Stomach (tissue), 9 donors: ENCODE results near the gene ANAPC4. TPM values are rescaled to one million over a fixed set of nuclear protein-coding genes. Genes with fewer than 3 reads are reported as not detected.

ENCODE experiments used
- DNase-seq, 2 donors: peaks; one replicate each; pipeline versions ENCODE4 v3.0.0 to v3.0.0-alpha.2; 2013 to 2019
- H3K27ac ChIP-seq, 5 donors: fragments of 200-600 bp in 4 of 5; sonication (generic) in 4 of 5; one replicate each; pipeline ENCODE4 v1.5.1; 2013 to 2019; ENCODE audit warnings: mild to moderate bottlenecking in 1 of 5, moderate library complexity in 1 of 5
- H3K27me3 ChIP-seq, 3 donors: fragments of 200-600 bp; sonication (generic); one replicate each; pipeline ENCODE4 v1.5.1; 2017 to 2019; ENCODE audit warnings: mixed run types in 1 of 3
- H3K36me3 ChIP-seq, 4 donors: fragments of 200-600 bp; sonication (generic); 1 replicate in 3 of 4; 2 replicates in 1 of 4; pipeline ENCODE4 v1.5.1; 2016 to 2019
- H3K4me1 ChIP-seq, 4 donors: fragments of 200-600 bp; sonication (generic); one replicate each; pipeline ENCODE4 v1.5.1; 2016 to 2019
- H3K4me3 ChIP-seq, 4 donors: fragments of 200-600 bp; sonication (generic) in 3 of 4; one replicate each; pipeline ENCODE4 v1.5.1; 2016 to 2019; ENCODE audit warnings: mild to moderate bottlenecking in 1 of 4
- H3K9me3 ChIP-seq, 4 donors: fragments of 200-600 bp; sonication (generic); one replicate each; pipeline ENCODE4 v1.5.1; 2016 to 2019
- EP300 ChIP-seq: sonication (generic); formaldehyde crosslinking; IDR thresholded peaks from one replicate; pipeline ENCODE4 v1.6.1; 2017; ENCODE audit warnings: antibody characterized with exemption
- POLR2A ChIP-seq, 4 donors: fragments of 450-650 bp; IDR thresholded peaks; one replicate each; pipeline ENCODE4 v1.6.1; 2016; ENCODE audit warnings: antibody characterized with exemption in 4 of 4, control low read depth in 2 of 4, mild to moderate bottlenecking in 1 of 4, moderate library complexity in 1 of 4
- POLR2AphosphoS5 ChIP-seq, 3 donors: sonication (generic); formaldehyde crosslinking; IDR thresholded peaks; one replicate each; pipeline ENCODE4 v1.6.1; 2016; ENCODE audit warnings: antibody characterized with exemption in 3 of 3
- WGBS, 5 donors: extraction: QIAGEN DNeasy Blood & Tissue Kit in 3 of 5; methylation state at CpG; one replicate each; pipeline versions ENCODE4 v1.1.5 to v1.1.7; 2013 to 2018; 5-methylcytosine and 5-hydroxymethylcytosine counted together
- intact Hi-C: fragments of 100-400 bp; cut with DNase I; formaldehyde crosslinking; loops from one replicate; pipeline ENCODE4 v1.15.1; 2023; ENCODE audit warnings: low total_unique reads
- polyA plus RNA-seq, 3 donors: library from polyadenylated mRNA; stranded (reverse); fragments of 200-250 nt; gene quantifications; one replicate each; pipeline ENCODE4 v1.2.3, GENCODE V29; 2013
- total RNA-seq, 5 donors: library from RNA; depleted of rRNA; stranded (reverse); fragments of >200 nt; gene quantifications; one replicate each; pipeline versions ENCODE4 v1.1.0 to v1.2.3, GENCODE V29; 2014 to 2016
- TF ChIP-seq, protein P1 (sequence below), 7 experiments: fragments of 450-650 bp in 4 of 7; fragments of 200-600 bp in 3 of 7; sonication (generic) in 3 of 7; IDR thresholded peaks; one replicate each; pipeline ENCODE4 v1.5.1; 2016 to 2019; ENCODE audit warnings: antibody characterized with exemption in 7 of 7, control low read depth in 2 of 7, mild to moderate bottlenecking in 1 of 7
- donor health status: healthy with polysubstance abuse.
- donor health status: Bipolar disorder and iron deficiency.
- donor health status: healthy.

Gene ANAPC4
- total and polyA plus RNA-seq, 8 donors = 9.0 to 72.8 (median 27.0) TPM

DNA sequence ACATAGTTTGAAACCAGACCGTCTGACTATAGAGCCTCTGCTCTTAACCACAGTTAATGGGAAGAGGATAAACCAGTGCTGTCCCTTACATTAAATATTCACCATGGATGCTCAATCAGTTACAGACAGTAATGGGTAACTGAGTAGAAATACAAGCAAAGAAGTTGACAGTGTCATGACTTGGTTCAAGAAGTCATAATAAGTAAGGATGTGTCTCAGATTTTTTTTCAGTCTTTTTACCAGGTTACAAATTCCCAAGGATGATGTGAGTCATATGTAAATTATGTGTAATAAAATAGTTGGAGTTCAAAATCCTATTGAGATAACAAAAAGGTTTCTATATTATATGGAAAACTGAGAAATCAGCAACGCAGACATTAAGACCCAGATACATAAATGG is 33.4 kb upstream of the ANAPC4 start:
- Histone ChIP-seq H3K4me1 (no peaks in the 10 kb centered on the region), H3K27ac (no peak overlapping the region), H3K9me3 (no peaks in the 10 kb centered on the region), H3K4me3 (no peak overlapping the region), H3K27me3 (no peaks in the 10 kb centered on the region), H3K36me3 (peaks cover 0 to 13% (median 6%) of the 10 kb centered on the region in 4 donors)
- intact Hi-C loops = no loop called here
- no peak for DNase-seq
- TF ChIP-seq POLR2AphosphoS5 (IDR thresholded peaks at IDR 0.05) (no peak), EP300 (no peak), POLR2A (IDR thresholded peaks at IDR 0.05) (no peak)
- TF ChIP-seq, protein P1, sequence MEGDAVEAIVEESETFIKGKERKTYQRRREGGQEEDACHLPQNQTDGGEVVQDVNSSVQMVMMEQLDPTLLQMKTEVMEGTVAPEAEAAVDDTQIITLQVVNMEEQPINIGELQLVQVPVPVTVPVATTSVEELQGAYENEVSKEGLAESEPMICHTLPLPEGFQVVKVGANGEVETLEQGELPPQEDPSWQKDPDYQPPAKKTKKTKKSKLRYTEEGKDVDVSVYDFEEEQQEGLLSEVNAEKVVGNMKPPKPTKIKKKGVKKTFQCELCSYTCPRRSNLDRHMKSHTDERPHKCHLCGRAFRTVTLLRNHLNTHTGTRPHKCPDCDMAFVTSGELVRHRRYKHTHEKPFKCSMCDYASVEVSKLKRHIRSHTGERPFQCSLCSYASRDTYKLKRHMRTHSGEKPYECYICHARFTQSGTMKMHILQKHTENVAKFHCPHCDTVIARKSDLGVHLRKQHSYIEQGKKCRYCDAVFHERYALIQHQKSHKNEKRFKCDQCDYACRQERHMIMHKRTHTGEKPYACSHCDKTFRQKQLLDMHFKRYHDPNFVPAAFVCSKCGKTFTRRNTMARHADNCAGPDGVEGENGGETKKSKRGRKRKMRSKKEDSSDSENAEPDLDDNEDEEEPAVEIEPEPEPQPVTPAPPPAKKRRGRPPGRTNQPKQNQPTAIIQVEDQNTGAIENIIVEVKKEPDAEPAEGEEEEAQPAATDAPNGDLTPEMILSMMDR (IDR thresholded peaks at IDR 0.05) = no peak
- WGBS, 5 donors = 90 to 98% (median 96%) methylated on average over 2 of the region's 2 CpGs

DNA sequence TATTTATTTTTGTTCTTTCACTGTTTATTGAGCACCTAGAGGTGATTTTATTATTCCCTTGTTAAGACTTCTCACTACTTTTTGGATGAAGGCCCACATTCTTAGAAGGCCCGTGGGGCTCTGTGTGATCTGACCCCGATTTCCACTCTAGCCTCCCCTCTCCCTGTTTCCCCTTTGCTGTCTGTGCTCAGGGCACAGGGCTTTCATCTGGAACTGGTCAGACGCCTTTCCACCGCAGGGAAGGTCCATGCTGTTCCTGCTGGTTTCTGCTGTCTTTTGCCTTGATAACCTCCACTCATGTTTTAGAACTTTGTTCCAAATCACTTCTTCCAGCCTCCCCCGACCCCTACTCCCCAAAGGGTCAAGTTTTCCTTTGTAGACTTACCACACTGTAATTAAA is 31.3 kb upstream of the ANAPC4 start:
- H3K27ac ChIP-seq = no peak overlapping the region
- no peaks in the 10 kb centered on the region for H3K9me3 ChIP-seq
- DNase-seq = no peak
- H3K4me3 ChIP-seq = no peak overlapping the region
- intact Hi-C loops = no loop called here
- H3K27me3 ChIP-seq = no peaks in the 10 kb centered on the region
- peaks cover 0 to 7% (median 0%) of the 10 kb centered on the region in 4 donors for H3K4me1 ChIP-seq
- TF ChIP-seq EP300 (no peak), POLR2A (IDR thresholded peaks at IDR 0.05) (no peak), POLR2AphosphoS5 (IDR thresholded peaks at IDR 0.05) (no peak)
- TF ChIP-seq, protein P1 (IDR thresholded peaks at IDR 0.05) = no peak
- 67 to 80% (median 74%) methylated on average over 5 of the region's 5 CpGs for WGBS, 5 donors
- H3K36me3 ChIP-seq = peaks cover 0 to 17% (median 1%) of the 10 kb centered on the region in 4 donors

DNA sequence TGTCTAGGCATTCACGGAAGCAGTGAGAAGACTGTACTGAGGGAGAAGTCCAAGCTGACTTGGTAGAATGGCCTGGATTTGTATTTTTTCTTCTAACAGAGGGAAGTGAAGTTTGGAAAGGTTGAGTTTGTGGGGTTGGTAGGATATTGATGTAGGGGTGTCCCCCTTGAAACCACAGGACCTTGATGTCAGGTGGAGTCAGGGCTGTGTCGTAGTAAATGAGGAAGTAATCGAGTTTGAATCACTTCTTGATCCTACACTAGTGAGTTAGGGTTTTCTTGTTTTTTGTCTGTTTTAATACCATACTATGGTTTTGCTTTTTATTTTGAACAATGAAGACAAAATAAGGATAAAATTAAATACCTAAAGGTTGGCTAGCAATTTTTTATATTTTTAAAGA is 30.1 kb upstream of the ANAPC4 start:
- H3K4me1 ChIP-seq = peaks cover 0 to 7% (median 0%) of the 10 kb centered on the region in 4 donors
- 86 to 91% (median 89%) methylated on average over 3 of the region's 3 CpGs for WGBS, 5 donors
- intact Hi-C loops = no loop called here

DNA sequence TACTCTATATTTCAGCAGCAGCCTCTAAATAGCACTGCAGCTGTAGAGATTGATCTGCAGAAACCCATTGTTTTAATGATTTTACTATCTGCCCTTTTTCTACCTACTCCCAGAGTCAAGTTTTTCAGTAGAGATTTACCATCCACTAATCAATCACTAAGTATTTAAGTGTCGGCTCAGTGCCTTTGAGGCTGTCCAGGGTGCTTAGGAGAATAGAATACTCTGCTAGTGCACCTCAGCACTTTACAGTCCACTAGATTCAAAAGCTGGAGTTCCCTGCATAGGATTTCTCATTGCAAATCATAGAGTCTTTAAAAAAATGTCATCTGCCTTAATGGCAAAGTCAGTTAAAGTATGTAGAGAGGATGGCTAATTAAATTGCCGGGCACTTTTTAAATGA is 29.6 kb upstream of the ANAPC4 start:
- WGBS, 5 donors = 75 to 87% (median 82%) methylated on average over 2 of the region's 2 CpGs
- H3K4me1 ChIP-seq = peaks cover 0 to 7% (median 0%) of the 10 kb centered on the region in 4 donors
- H3K9me3 ChIP-seq = no peaks in the 10 kb centered on the region
- DNase-seq = no peak
- no peak overlapping the region for H3K27ac ChIP-seq
- H3K36me3 ChIP-seq = peaks cover 0 to 27% (median 15%) of the 10 kb centered on the region in 4 donors
- no peaks in the 10 kb centered on the region for H3K27me3 ChIP-seq
- no peak overlapping the region for H3K4me3 ChIP-seq
- TF ChIP-seq POLR2A (IDR thresholded peaks at IDR 0.05) = no peak
- no peak for TF ChIP-seq EP300
- TF ChIP-seq, protein P1 (IDR thresholded peaks at IDR 0.05) = no peak
- no peak for TF ChIP-seq POLR2AphosphoS5 (IDR thresholded peaks at IDR 0.05)
- intact Hi-C loops = no loop called here

More for the DNA sequence above, 30.1 kb upstream of the ANAPC4 start:
- Histone ChIP-seq H3K9me3 (no peaks in the 10 kb centered on the region), H3K36me3 (peaks cover 0 to 21% (median 12%) of the 10 kb centered on the region in 4 donors), H3K27ac (no peak overlapping the region), H3K4me3 (no peak overlapping the region), H3K27me3 (no peaks in the 10 kb centered on the region)
- no peak for DNase-seq
- no peak for TF ChIP-seq EP300
- no peak for TF ChIP-seq POLR2A (IDR thresholded peaks at IDR 0.05)
- TF ChIP-seq, protein P1 (IDR thresholded peaks at IDR 0.05) = no peak
- TF ChIP-seq POLR2AphosphoS5 (IDR thresholded peaks at IDR 0.05) = no peak
